SH-SY5Y (cell line): ENCODE data around the gene SFTPD.

ENCODE experiments used
- GATA2 ChIP-seq: IDR thresholded peaks from 2 replicates; pipeline ENCODE4 v1.6.1; 2011; ENCODE audit warnings: mild to moderate bottlenecking, low read depth, low read length
- GATA3 ChIP-seq: IDR thresholded peaks from 2 replicates; pipeline ENCODE4 v1.6.1; 2011; ENCODE audit warnings: low read depth, mild to moderate bottlenecking, low read length, moderate library complexity

- no peak for TF ChIP-seq GATA2
- no peak for TF ChIP-seq GATA3
Observed at GRCh38 chr10:79979976-79980687, 31.2 kb upstream of the SFTPD start.
